ENCODE results near the gene IL9. TPM values are rescaled to one million over a fixed set of nuclear protein-coding genes. Genes with fewer than 3 reads are reported as not detected.
A peak's percentile ranks its signal among the peaks of the same experiment; 100 is the strongest.

IL9 gene
- total RNA-seq, 4 donors from 2014 or later = not detected

- Histone ChIP-seq H3K9me3 (no peaks in the 10 kb centered on the region), H3K4me3 (no peak overlapping the region)
- WGBS, 2 donors = 52 to 58% methylated on average over 4 of the region's 4 CpGs
These were observed 17.5 kb downstream of the IL9 start for GRCh38 chr5:135878156-135878620.

GRCh38 chr5:135877570-135878155 is 18.0 kb downstream of the IL9 start:
- Histone ChIP-seq H3K27ac (peak overlapping the region in 2 of 4 donors; percentile 48 to 50), H3K4me3 (no peak overlapping the region), H3K9me3 (no peaks in the 10 kb centered on the region), H3K4me1 (peaks cover 0 to 6% (median 0%) of the 10 kb centered on the region in 4 donors), H3K27me3 (peaks cover 0 to 10% of the 10 kb centered on the region in 2 donors), H3K36me3 (no peaks in the 10 kb centered on the region)
- no peak for DNase-seq (ENCODE audit: low spot score in 2 of 2)
- TF ChIP-seq EP300 (IDR thresholded peaks at IDR 0.05) = no peak
- TF ChIP-seq CTCF (IDR thresholded peaks at IDR 0.05) = no peak
- no peak for TF ChIP-seq POLR2A (IDR thresholded peaks at IDR 0.05)
- whole genome bisulfite sequencing, 2 donors = 47 to 57% methylated on average over 6 of the region's 6 CpGs

More at GRCh38 chr5:135878156-135878620, 17.5 kb downstream of the IL9 start:
- peaks cover 0 to 11% of the 10 kb centered on the region in 2 donors for H3K27me3 ChIP-seq
- peaks cover 0 to 6% (median 0%) of the 10 kb centered on the region in 4 donors for H3K4me1 ChIP-seq
- H3K36me3 ChIP-seq = no peaks in the 10 kb centered on the region
- TF ChIP-seq POLR2A (IDR thresholded peaks at IDR 0.05) (no peak), EP300 (IDR thresholded peaks at IDR 0.05) (no peak), CTCF (IDR thresholded peaks at IDR 0.05) (no peak)
- no peak for DNase-seq (ENCODE audit: low spot score in 2 of 2)
- H3K27ac ChIP-seq = peak overlapping the region in 2 of 4 donors; percentile 48 to 50

GRCh38 chr5:135876146-135876545 is 19.5 kb downstream of the IL9 start:
- Histone ChIP-seq H3K36me3 (no peaks in the 10 kb centered on the region), H3K4me1 (peaks cover 0 to 6% (median 0%) of the 10 kb centered on the region in 4 donors), H3K9me3 (no peaks in the 10 kb centered on the region), H3K27me3 (peaks cover 0 to 5% of the 10 kb centered on the region in 2 donors), H3K4me3 (no peak overlapping the region), H3K27ac (no peak overlapping the region)
- no peak for TF ChIP-seq EP300 (IDR thresholded peaks at IDR 0.05)
- TF ChIP-seq POLR2A (IDR thresholded peaks at IDR 0.05) = no peak
- TF ChIP-seq CTCF (IDR thresholded peaks at IDR 0.05) = no peak
- WGBS, 2 donors = 67 to 71% methylated on average over 5 of the region's 5 CpGs
- no peak for DNase-seq (ENCODE audit: low spot score in 2 of 2)

GRCh38 chr5:135875567-135875966 is 20.1 kb downstream of the IL9 start:
- no peaks in the 10 kb centered on the region for H3K9me3 ChIP-seq
- WGBS, 2 donors = 86 to 89% methylated on average over 3 of the region's 3 CpGs
- no peak for DNase-seq (ENCODE audit: low spot score in 2 of 2)
- peaks cover 0 to 6% (median 0%) of the 10 kb centered on the region in 4 donors for H3K4me1 ChIP-seq
- no peak for TF ChIP-seq CTCF (IDR thresholded peaks at IDR 0.05)
- no peak for TF ChIP-seq EP300 (IDR thresholded peaks at IDR 0.05)
- no peak for TF ChIP-seq POLR2A (IDR thresholded peaks at IDR 0.05)
- no peak overlapping the region for H3K4me3 ChIP-seq
- H3K27me3 ChIP-seq = peaks cover 0 to 3% of the 10 kb centered on the region in 2 donors
- H3K27ac ChIP-seq = no peak overlapping the region
- no peaks in the 10 kb centered on the region for H3K36me3 ChIP-seq

GRCh38 chr5:135874461-135874860 is 21.2 kb downstream of the IL9 start:
- Histone ChIP-seq H3K27me3 (no peaks in the 10 kb centered on the region), H3K27ac (no peak overlapping the region), H3K4me3 (no peak overlapping the region), H3K9me3 (no peaks in the 10 kb centered on the region), H3K36me3 (no peaks in the 10 kb centered on the region), H3K4me1 (peaks cover 0 to 6% (median 0%) of the 10 kb centered on the region in 4 donors)
- TF ChIP-seq POLR2A (IDR thresholded peaks at IDR 0.05) (no peak), EP300 (IDR thresholded peaks at IDR 0.05) (no peak), CTCF (IDR thresholded peaks at IDR 0.05) (no peak)
- DNase-seq (ENCODE audit: low spot score in 2 of 2) = no peak
- 69 to 73% methylated on average over 3 of the region's 3 CpGs for WGBS, 2 donors
